Hematopoietic multipotent progenitor cell treated with erythropoietin and hydrocortisone succinate and interleukin-3 and kit ligand, for 8 days (in vitro differentiated cells): ENCODE measurements around the gene GGA2.
"Not testable (repeated sequence)": the region's sequence is repeated elsewhere in the genome, so short reads cannot be mapped to it uniquely, and the experiment has no call there.

Experiments
- DNase-seq: peaks from one replicate; pipeline ENCODE4 v3.0.0-alpha.2; 2015

Gene GGA2, protein sequence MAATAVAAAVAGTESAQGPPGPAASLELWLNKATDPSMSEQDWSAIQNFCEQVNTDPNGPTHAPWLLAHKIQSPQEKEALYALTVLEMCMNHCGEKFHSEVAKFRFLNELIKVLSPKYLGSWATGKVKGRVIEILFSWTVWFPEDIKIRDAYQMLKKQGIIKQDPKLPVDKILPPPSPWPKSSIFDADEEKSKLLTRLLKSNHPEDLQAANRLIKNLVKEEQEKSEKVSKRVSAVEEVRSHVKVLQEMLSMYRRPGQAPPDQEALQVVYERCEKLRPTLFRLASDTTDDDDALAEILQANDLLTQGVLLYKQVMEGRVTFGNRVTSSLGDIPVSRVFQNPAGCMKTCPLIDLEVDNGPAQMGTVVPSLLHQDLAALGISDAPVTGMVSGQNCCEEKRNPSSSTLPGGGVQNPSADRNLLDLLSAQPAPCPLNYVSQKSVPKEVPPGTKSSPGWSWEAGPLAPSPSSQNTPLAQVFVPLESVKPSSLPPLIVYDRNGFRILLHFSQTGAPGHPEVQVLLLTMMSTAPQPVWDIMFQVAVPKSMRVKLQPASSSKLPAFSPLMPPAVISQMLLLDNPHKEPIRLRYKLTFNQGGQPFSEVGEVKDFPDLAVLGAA

DNA sequence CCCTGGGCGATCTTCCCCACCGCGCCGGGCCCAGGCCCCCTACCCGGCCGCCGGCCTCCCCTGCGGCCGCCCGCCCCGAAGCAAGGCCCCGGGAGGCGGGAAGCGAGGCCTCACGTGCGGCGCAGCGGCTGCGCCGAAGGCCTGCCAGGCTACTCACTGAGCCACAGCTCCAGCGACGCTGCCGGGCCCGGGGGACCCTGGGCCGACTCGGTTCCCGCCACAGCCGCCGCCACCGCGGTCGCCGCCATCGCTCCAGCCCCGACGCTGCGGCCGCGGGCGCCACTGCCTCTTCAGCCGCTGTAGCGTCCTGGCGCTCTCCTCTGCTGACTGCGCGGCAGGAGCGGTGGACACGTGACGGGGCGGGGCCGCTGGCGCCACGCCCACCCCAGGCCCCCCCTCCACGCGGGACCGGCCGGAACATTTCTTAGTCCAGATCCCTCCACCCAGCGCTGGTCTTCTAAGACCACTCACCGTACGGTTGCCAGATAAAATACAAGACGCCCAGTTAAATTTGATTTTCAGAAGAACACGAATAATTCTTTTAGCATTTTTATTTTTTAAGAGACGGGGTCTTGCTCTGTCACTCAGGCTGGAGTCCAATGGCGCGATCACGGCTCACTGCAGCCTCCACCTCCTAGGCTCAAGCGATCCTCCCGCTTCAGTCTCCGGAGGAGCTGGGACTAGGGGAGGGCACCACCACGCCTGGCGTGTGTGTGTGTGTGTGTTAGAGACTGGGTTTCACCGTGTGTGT lies at the start of gene GGA2:
GGA2 (minus strand) TSS at position 331 of the 751 bp plus-strand sequence; CDS start at position 248, 83 bp downstream.
- DNase-seq: peak; percentile 79

DNA sequence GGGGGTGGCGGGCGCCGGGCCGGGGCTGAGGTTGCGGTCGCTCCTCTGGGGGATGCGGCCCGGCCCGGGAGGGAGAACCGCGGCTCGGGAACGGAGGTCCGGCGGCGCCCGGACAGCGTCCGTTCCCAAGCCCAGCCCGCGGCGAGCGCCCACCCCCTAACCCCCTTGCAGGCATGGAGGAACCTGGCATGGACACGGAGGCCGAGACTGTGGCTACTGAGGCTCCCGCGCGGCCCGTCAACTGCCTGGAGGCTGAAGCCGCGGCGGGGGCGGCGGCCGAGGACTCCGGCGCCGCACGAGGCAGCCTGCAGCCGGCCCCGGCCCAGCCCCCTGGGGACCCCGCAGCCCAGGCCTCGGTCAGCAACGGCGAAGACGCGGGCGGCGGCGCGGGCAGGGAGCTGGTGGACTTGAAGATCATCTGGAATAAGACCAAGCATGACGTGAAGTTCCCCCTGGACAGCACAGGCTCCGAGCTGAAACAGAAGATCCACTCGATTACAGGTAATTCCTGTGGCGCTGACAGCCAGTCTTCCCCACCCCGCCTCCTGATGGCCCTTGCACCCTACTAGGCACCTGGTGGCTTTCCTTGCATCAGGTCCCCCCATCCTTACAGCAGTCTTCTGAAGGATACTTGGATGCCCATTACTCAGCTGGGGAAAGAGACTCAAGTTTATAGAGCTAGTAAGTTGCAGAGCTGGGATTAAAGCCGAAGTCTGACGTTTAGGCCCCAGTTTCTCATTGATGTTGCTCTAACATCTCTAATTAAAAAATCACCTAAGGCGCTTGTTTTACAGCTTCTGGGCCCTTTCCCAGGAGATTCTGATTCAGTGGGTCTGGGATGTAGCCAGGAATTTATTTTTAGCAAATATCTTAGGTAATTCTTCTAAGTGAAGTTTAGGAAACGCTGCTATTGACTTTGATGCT lies 47.7 kb upstream of the GGA2 start:
- DNase-seq: peak; percentile 9

DNA sequence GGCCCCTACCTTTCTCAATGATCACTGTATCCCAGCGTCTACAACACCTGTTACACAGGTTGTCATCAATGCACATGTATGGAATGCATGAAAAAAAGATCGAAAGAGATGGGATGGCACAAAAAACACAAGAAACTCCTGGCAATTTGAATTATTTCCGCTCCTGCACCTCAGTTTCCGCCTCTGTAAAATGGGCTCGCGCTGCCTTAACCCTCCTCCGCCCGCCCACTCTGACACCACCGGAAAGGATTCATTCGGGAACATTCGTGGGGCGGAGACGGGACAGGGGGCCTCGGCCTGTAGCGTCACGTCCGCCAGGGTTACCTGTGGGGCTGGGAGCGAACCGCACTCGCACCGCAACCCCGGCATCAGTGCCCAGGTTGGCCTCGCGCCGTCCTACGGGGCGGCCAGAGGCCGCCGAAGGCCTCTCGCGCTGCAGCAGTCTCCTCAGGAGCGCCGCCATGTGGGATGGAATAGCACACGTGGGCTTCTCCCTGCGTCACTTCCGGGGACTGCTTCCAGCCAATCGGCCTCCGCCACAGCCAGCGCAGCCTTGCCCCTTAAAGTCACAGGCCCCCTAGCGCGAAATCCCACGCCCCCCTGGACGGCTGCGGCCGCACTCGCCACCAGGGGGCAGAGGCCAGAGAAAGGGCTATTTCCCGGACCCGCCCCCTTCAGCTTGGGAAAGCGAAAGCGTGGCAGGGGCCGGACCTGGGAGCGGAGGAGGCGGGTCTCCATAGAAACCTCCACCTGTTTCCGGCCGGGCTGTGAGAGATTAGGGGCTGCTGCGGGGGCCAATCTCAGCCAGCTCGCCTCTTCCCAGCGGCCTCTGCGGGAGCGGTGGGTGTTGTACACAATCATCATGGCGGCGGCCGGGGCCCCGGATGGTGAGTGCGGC lies 46.8 kb upstream of the GGA2 start, which contains the start of the genes EARS2 and UBFD1:
EARS2 (minus strand) TSS at position 470 of the 898 bp plus-strand sequence; CDS start at position 463, 7 bp downstream.
UBFD1 (plus strand) TSS at position 847 of the 898 bp plus-strand sequence; CDS start at position 863, 16 bp downstream.
- peak; percentile 99 for DNase-seq

DNA sequence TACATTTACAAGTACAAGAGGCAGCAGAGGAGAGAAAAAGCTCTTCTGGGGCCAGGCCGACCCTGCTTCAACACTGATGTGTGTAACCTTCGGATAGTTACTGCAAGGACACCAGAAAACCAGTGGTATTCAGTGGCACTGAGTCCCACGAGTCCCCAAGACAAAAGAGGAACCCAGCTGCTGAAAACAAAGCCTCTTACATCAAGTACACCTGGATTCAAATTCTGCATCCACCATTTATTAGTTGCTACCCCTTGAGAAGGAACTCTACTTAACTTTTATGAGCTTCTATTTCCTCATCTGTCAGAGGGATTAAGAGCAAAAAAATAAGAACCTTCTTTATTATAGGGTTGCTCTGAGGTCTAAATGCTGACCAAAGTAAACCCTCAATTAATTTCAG lies 44.2 kb upstream of the GGA2 start:
- no peak for DNase-seq

DNA sequence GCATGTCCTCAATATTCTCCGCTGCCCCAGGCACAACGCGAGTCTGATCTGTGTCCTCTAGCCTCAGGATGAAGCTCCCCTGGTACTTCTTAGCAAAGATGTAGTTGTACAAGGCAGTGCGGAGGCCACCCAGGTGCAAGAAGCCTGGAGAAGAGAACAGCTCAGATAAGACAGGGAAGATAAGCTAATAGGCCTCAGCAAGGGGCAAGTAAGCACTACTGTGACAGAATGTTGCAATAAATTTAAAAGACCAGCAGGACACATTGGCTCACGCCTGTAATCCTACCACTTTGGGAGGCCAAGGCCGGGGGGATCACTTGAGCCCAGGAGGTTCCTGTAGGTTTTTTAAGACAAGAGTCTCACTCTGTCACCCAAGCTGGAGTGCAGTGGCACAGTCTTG lies 41.9 kb upstream of the GGA2 start:
- DNase-seq: no peak

DNA sequence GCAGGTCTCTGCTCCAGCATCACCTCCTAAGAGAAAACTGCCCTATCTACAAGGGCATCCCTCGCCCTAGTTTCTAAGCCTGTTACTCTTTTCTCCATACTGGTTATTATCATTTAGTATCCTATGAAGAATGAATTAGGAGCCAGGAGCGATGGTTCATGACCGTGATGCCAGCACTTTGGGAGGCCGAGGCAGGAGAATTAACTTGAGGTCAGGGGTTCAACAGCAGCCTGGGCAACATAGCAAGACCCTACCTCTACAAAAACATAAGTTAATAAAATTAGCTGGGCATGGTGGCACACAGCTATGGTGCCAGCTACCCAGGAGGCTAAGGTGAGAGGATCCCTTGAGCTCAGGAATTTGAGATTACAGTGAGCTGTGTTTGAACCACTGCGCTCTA lies 39.6 kb upstream of the GGA2 start:
- no peak for DNase-seq

DNA sequence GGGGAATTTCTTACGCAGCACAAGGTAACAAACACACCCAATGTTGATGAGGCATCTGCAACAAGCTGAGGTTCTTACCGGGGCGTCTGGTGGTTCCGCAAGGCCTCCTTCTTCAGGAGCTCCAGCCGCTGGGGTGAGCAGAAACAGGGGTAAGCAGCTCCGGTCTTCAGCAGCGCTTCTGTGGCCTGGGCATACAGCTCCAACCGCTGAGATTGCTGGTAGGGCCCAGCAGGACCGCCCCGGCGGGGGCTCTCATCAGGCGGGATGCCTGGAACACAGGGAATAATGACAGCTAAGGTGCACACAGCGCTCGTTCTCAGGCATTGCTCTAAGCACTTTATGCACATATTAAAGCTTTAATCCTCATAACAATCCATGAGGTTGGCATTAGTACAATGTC lies 34.1 kb upstream of the GGA2 start:
- no peak for DNase-seq

DNA sequence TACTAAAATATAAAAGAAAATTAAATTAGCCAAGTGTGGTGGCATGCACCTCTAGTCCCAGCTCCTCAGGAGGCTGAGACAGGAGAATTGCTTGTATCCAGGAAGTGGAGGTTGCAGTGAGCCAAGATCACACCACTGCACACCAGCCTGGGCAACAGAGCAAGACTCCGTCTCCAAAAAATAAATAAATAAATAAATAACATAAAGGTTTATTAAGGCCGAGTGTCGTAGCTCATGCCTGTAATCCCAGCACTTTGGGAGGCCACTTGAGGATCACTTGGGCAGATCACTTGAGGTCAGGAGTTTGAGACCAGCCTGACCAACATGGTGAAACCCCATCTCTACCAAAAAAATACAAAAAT lies 30.5 kb upstream of the GGA2 start:
- not testable (repeated sequence) for DNase-seq

DNA sequence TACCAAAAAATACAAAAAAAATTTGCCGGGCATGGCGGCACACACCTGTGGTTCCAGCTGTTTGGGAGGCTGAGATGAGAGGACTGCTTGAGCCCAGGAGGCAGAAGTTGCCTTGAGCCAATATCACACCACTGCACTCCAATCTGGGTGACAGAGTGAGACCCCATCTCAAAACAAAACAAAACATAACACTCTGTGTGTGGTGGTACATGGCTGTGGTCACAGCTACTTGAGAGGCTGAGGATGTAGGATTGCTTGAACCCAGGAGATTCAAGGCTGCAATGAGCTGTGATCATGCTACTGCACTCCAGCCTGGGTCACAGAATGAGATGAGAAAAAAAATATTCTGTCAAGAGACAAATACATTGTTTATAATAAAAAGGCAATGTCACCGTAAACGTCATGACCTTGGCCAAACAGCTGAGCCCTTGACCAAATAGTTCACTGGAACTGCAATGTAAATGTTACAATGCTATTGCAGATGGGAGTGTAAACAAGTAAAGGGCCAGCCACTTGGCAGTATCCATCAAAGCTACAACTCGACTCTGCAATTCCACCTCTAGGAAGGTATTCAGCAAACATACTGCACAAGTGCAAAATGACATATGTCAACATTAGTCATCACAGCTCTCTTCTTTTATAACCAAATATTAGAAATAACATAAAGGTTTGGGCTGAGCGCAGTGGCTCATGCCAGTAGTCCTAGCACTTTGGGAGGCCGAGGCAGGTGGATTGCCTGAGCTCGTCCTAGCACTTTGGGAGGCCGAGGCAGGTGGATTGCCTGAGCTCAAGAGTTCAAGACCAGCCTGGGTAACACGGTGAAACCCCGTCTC lies 29.9 kb upstream of the GGA2 start:
- no peak for DNase-seq

DNA sequence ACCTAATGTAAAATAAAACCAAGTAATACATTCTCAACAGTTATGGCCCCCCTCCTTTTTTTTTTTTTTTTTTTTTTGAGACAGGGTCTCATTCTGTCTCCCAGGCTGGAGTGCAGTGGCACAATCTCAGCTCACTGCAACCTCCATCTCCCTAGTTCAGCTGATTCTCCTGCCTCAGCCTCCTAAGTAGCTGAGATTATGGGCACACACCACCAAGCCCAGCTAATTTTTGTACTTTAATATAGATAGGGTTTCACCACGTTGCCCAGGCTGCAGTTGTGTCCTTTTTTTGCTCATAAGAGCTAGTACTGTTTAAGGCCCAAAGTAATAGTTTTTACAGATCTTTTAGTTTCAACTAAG lies 28.6 kb upstream of the GGA2 start:
- DNase-seq: no peak

DNA sequence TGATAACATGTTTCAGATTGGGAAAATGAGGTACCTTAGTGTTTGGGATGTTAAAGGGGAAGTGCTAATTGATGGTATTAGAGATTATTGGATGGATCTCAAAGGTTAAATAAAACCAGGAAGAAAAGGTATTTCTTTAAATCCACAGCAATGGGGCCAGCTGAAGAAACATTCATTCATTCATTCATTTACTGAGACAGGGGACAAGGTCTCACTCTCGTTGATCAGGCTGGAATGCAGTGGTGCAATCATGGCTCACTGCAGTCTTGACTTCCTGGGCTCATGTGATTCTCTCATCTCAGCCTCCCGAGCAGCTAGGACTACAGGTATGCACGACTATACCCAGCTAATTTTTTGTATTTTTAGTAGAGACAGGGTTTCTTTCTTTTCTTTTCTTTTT lies 27.1 kb upstream of the GGA2 start:
- no peak for DNase-seq

DNA sequence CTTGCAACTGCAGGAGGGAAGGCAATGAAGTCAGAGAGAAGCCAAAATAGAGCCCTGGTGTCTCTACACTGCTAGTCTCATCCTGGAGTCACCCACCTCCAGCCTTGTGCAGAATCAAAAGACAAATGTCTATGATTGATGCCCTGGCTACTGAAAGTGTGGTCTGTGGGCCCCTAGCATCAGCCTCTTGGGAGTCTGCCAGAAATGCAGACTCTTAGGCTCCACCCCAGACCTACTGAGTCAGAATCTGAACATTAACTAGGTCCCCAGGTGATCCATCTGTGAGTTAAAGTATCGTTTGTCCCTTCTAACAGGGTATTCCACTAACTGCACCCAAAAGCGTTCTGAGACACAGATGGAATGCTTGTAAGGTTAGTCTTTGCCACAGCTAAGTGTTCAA lies 25.6 kb upstream of the GGA2 start:
- DNase-seq: no peak

DNA sequence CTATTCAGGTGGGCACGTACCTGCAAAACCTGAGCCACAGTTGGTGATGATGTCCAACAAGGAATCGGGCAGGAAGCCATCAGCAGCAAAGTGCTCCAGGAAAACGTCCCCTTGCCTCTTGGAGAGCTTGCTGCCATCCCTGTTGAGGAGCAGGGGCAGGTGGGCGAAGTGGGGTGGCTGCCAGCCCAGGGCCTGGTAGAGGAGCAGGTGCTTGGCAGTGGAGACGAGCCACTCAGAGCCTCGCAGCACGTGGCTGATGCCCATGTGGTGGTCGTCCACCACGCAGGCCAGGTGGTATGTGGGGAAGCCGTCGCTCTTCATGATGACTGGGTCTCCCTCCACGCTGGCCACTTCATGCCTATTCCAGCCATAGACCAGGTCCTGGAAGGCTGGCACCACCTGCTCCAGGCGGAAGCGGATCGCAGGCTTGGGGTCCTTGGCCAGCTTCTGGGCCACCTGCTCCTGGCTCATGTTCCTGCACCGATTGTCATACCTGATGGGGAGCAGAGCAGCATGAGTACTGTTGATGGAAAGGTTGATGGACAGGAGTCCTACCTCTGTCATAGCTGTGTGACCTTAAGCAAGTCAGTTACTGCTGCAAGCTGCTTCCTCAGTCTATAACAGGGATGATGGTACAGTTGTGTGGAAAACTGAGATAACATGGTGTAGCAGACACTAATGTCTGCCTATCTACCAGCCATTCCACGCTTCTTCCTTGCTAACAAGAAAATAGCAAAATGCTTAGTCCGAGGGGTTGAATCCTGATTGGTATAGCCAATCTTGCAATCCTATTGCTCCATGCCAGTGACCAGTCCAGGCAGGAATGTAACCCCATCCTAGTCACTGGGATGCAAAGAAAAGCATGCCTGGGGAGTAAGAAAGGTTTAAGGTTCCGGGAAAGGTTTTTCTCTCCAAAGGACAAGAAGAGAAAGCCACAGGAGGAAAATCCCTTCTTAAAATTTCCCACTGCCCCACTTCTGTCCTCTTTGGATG lies 24.9 kb upstream of the GGA2 start:
- DNase-seq: no peak

DNA sequence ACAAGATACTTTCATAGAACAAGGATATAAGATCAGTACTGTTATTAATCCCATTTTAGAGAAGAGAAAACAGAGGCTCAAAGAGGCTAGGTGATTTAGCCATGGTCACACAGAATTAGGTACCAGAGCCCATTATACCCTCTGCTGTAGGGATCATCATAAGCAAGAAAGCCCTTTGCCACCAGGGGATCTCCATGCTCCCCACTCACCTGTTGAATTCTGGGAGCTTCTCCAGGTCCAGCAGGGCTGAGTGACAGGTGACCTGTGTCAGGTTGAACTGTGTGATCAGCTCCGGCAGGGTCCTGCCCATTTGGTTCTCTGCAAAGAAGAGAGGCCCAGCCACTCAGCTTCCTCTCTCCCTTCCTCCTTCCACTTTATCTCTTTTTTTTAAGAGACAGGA lies 22.2 kb upstream of the GGA2 start:
- no peak for DNase-seq

DNA sequence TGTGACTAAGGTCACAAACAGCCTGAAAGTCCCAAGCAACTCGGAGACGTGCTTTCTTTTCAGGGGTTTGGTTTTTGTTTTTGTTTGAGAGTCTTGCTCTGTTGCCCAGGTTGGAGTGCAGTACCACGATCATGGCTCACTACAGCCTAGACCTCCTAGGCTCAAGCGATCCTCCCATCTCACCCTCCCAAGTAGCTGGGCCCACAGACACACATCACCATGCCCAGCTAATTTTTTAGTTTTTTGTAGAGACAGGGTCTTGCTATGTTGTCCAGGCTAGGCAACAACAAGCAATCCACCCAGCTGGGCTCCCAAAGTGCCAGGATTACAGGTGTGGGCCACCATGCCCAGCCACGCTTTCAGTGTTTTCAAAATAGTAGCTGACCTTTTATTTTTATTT lies 19.8 kb upstream of the GGA2 start:
- no peak for DNase-seq

DNA sequence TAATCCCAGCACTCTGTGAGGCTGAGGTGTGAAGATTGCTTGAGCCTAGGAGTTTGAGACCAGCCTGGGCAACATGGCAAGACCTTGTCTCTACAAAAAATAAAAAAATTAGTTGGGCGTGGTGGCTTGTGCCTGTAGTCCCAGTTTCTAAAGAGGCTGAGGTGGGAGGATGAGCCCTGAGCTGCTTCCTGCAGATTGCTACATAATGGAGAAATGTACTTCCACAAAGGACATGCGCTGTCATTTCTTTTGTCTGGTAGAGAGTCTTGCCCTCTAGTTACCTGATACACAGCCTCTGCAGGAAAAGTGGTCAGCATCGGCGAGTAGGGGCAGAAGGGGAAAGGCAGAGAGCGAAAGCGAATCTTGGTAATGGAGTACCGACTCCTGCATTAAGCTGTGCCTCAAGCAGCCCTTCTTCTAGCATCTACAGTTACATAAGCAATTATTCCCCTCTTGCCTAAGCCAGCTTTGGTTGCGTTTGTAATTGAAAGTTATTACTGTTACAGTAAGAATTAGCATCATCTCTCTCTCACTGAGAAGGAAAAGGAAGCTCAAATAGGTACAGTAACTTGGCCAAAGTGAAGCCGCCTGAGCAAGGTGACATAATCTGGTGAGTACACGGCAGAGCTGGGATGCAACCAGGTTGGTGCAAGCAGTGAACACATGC lies 18.5 kb upstream of the GGA2 start:
- no peak for DNase-seq

DNA sequence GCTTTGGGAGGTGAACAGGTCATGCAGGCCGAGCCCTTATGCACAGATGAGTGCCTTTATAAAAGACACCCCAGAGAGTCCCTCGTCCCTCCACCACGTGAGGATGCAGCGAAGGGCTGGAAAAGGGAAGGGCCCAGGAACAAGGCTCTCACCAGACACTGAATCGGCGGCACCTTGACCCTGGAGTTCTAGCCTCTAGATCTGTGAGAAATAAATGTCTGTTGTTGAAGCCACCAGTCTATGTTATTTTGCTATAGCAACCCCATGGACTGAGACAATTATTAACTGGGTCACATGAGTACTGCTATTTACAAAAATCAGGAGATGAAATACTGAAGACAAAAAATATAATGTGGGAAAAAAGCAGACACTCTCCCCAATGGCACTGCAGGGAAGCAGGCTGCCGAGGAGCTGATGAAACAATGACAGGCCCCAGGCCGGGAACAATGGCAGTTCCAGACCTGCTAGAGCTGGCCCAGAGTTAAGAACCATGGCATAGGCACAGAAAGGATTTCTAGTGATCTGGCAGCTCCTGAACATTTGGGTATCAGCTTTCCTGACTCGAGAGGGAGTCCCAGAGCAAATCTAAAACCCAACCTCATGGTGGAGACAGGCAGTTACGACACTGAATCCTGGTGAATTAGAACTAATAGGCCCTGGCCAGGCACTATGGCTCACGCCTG lies 17.8 kb upstream of the GGA2 start:
- no peak for DNase-seq

DNA sequence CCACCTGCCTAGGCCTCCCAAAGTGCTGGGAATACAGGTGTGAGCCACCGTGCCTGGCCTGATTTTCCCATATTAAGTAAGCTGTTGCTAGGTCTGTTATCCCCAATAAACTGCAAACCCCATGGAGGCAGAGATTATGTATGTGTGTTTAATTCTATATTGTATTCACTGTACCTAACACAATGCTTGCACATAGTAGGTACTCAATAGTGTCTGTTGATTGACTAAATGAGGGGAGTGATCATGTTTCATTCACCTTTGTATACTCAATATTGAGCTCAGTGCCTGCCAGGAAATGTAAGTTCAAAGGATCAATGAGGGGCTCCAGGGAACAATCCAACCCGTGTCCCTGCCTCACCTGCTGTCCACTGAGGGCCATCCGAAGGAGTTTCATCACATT lies 14.6 kb upstream of the GGA2 start:
- no peak for DNase-seq
